ENCODE data around the gene C1orf56. TPM values are rescaled to one million over a fixed set of nuclear protein-coding genes. Genes with fewer than 3 reads are reported as not detected.

C1orf56 gene
- total RNA-seq (2022) (4.8 and 6.7 TPM in 2 replicates), Bru-seq, nascent RNA (percentile 62 among the genes with signal in this experiment), BruChase-seq, experiment 1, labeled RNA remaining after a 2-hour chase (percentile 55 among the genes with signal in this experiment), BruChase-seq, experiment 2, labeled RNA remaining after a 6-hour chase (percentile 61 among the genes with signal in this experiment)
- long read RNA-seq, transcript C1orf56-201 (2 exons, 2,096 nt) = major isoform, 8 of 12 reads
- long read RNA-seq, partial matches to known transcripts = 0 of 12 reads
- long read RNA-seq, other reads (novel, unspliced or antisense) = 4 of 12 reads

- H3K4me3 Mint-ChIP-seq (ENCODE audit: unreplicated experiment) = peak within 1 kb of the TSS; percentile 81
- H3K36me3 Mint-ChIP-seq (ENCODE audit: insufficient read depth, unreplicated experiment) = peaks cover 39% of the 10 kb centered on the region
- TF ChIP-seq CTCF (IDR thresholded peaks at IDR 0.05; ENCODE audit: insufficient read depth in 1 of 2, low read depth in 1 of 2, low read length in 1 of 2, severe bottlenecking in 1 of 2, unreplicated experiment in 1 of 2) = no peak
- no peaks in the 10 kb centered on the region for H3K36me3 ChIP-seq (ENCODE audit: control insufficient read depth, insufficient read depth, low read length)
- peak within 1 kb of the TSS; percentile 74 for H3K27ac Mint-ChIP-seq (ENCODE audit: unreplicated experiment)
- peaks cover 4% of the 10 kb centered on the region for H3K4me1 ChIP-seq
- POLR2A ChIA-PET = interaction anchor here (0.6 to 1.1 kb wide), 6 partner anchors 24 to 142 kb away, joined by 3 to 6 read pairs (median 4); partner anchors contain the start of genes MINDY1 and VPS72
- CTCF ChIA-PET = interaction anchor here (0.6 to 1.5 kb wide), 11 partner anchors 9 to 115 kb away, joined by 3 to 15 read pairs (median 4); partner anchors contain the start of genes CDC42SE1, MINDY1 and MLLT11
- peak within 1 kb of the TSS; percentile 72 for H3K4me3 ChIP-seq (ENCODE audit: low read depth, low read length)
- BruUV-seq (replicated peaks) = no TSS peak
- no peaks in the 10 kb centered on the region for H3K9me3 Mint-ChIP-seq (ENCODE audit: unreplicated experiment)
- peak; percentile 79 to 80 for DNase-seq
- H3K9me3 ChIP-seq = no peaks in the 10 kb centered on the region
- no peaks in the 10 kb centered on the region for H3K27me3 Mint-ChIP-seq (ENCODE audit: insufficient read depth, unreplicated experiment)
- H3K27me3 ChIP-seq (replicated peaks; ENCODE audit: control insufficient read depth, insufficient read depth, low read length) = no peaks in the 10 kb centered on the region
- intact Hi-C loops (cut with micrococcal nuclease; ENCODE audit: unreplicated experiment) = loop anchor here (2.0 kb wide), 1 partner anchor 67 kb away; no protein-coding TSS in a partner anchor
- no peaks in the 10 kb centered on the region for H3K4me1 Mint-ChIP-seq (ENCODE audit: low read depth, unreplicated experiment)
Measured at GRCh38 chr1:151047591-151047924, at the start of gene C1orf56. C1orf56 (plus strand) TSS chr1:151047751; CDS start chr1:151047848, 97 bp downstream.

GRCh38 chr1:150997949-150998348 lies 49.6 kb upstream of the C1orf56 start:
- H3K9me3 Mint-ChIP-seq (ENCODE audit: unreplicated experiment) = no peaks in the 10 kb centered on the region
- BruUV-seq (replicated peaks) = no TSS peak
- no peak overlapping the region for H3K4me3 Mint-ChIP-seq (ENCODE audit: unreplicated experiment)
- H3K27me3 Mint-ChIP-seq (ENCODE audit: insufficient read depth, unreplicated experiment) = no peaks in the 10 kb centered on the region
- no peak for DNase-seq
- intact Hi-C loops (cut with micrococcal nuclease; ENCODE audit: unreplicated experiment) = no loop called here
- Histone ChIP-seq H3K27me3 (replicated peaks; ENCODE audit: control insufficient read depth, insufficient read depth, low read length) (no peaks in the 10 kb centered on the region), H3K4me3 (ENCODE audit: low read depth, low read length) (no peak overlapping the region), H3K4me1 (peaks cover 11% of the 10 kb centered on the region; the same call in 1 of the 2 replicates), H3K36me3 (ENCODE audit: control insufficient read depth, insufficient read depth, low read length) (peaks cover 2% of the 10 kb centered on the region), H3K9me3 (no peaks in the 10 kb centered on the region)
- no peak for TF ChIP-seq CTCF (IDR thresholded peaks at IDR 0.05; ENCODE audit: insufficient read depth in 1 of 2, low read depth in 1 of 2, low read length in 1 of 2, severe bottlenecking in 1 of 2, unreplicated experiment in 1 of 2)
- peaks cover 20% of the 10 kb centered on the region for H3K4me1 Mint-ChIP-seq (ENCODE audit: low read depth, unreplicated experiment)
- no peak overlapping the region for H3K27ac Mint-ChIP-seq (ENCODE audit: unreplicated experiment)
- CTCF ChIA-PET = interaction anchor here (1.1 to 5.0 kb wide), 2 partner anchors 8 to 436 kb away, joined by 3 to 50 read pairs; partner anchors contain the start of gene MINDY1
- POLR2A ChIA-PET = no interaction called here
- peaks cover 19% of the 10 kb centered on the region for H3K36me3 Mint-ChIP-seq (ENCODE audit: insufficient read depth, unreplicated experiment)

- no TSS peak for BruUV-seq (replicated peaks)
- no peak overlapping the region for H3K27ac Mint-ChIP-seq (ENCODE audit: unreplicated experiment)
- no peak overlapping the region for H3K4me3 ChIP-seq (ENCODE audit: low read depth, low read length)
Measured at GRCh38 chr1:150999051-150999674, 48.4 kb upstream of the C1orf56 start.

More at GRCh38 chr1:150999051-150999674, 48.4 kb upstream of the C1orf56 start:
- no peak for DNase-seq
- Mint-ChIP-seq H3K9me3 (ENCODE audit: unreplicated experiment) (no peaks in the 10 kb centered on the region), H3K4me1 (ENCODE audit: low read depth, unreplicated experiment) (peaks cover 21% of the 10 kb centered on the region), H3K27me3 (ENCODE audit: insufficient read depth, unreplicated experiment) (no peaks in the 10 kb centered on the region), H3K36me3 (ENCODE audit: insufficient read depth, unreplicated experiment) (peaks cover 19% of the 10 kb centered on the region), H3K4me3 (ENCODE audit: unreplicated experiment) (no peak overlapping the region)
- H3K36me3 ChIP-seq (ENCODE audit: control insufficient read depth, insufficient read depth, low read length) = peaks cover 2% of the 10 kb centered on the region
- intact Hi-C loops (cut with micrococcal nuclease; ENCODE audit: unreplicated experiment) = no loop called here
- H3K9me3 ChIP-seq = no peaks in the 10 kb centered on the region
- no peaks in the 10 kb centered on the region for H3K27me3 ChIP-seq (replicated peaks; ENCODE audit: control insufficient read depth, insufficient read depth, low read length)
- H3K4me1 ChIP-seq = peaks cover 13% of the 10 kb centered on the region; the same call in 1 of the 2 replicates
- CTCF ChIA-PET = interaction anchor here (1.5 kb wide), 1 partner anchor 18 kb away, joined by 4 read pairs; no protein-coding TSS in a partner anchor
- POLR2A ChIA-PET = interaction anchor here (0.9 to 1.1 kb wide), 2 partner anchors 18 to 28 kb away, joined by 4 to 5 read pairs; partner anchors contain the start of gene ANXA9
- no peak for TF ChIP-seq CTCF (IDR thresholded peaks at IDR 0.05; ENCODE audit: insufficient read depth in 1 of 2, low read depth in 1 of 2, low read length in 1 of 2, severe bottlenecking in 1 of 2, unreplicated experiment in 1 of 2)

All from Caco-2 (cell line).